ENCODE results near the gene FAM163B. TPM values are rescaled to one million over a fixed set of nuclear protein-coding genes. Genes with fewer than 3 reads are reported as not detected.

FAM163B gene
- total RNA-seq, 2 donors from 2014 or later, result 0.78 TPM; not detected in 1

DNA sequence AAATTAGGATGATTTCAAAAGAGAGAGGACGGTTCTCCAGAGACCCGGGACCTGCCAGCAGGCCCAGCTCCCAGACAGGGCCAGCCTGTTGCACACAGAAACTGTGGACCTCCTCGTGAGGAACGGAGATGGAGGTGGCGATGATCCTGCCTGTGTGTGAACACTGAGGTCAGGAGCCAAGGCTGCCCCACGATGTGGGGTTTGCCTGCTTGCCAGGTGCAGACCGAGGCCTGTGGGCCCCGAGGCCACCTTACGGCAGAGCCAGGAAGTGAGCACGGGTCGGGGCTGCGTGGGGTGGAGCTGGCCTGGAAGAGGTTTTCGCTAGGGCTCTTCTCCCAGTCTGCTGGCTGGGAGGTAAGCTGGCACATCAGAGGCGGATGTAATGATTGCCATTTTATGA is 4.3 kb downstream of the FAM163B start:
- TF ChIP-seq, protein P1, sequence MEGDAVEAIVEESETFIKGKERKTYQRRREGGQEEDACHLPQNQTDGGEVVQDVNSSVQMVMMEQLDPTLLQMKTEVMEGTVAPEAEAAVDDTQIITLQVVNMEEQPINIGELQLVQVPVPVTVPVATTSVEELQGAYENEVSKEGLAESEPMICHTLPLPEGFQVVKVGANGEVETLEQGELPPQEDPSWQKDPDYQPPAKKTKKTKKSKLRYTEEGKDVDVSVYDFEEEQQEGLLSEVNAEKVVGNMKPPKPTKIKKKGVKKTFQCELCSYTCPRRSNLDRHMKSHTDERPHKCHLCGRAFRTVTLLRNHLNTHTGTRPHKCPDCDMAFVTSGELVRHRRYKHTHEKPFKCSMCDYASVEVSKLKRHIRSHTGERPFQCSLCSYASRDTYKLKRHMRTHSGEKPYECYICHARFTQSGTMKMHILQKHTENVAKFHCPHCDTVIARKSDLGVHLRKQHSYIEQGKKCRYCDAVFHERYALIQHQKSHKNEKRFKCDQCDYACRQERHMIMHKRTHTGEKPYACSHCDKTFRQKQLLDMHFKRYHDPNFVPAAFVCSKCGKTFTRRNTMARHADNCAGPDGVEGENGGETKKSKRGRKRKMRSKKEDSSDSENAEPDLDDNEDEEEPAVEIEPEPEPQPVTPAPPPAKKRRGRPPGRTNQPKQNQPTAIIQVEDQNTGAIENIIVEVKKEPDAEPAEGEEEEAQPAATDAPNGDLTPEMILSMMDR (IDR thresholded peaks at IDR 0.05), result no peak
- no peak for TF ChIP-seq POLR2A (IDR thresholded peaks at IDR 0.05)
- H3K27me3 ChIP-seq, result peaks cover 0 to 11% of the 10 kb centered on the region in 2 donors
- DNase-seq (no peak), ATAC-seq (no peak)
- H3K4me3 ChIP-seq, result no peak overlapping the region
- intact Hi-C loops (cut with DNase I), result no loop called here
- no peaks in the 10 kb centered on the region for H3K36me3 ChIP-seq (replicated peaks in 1 of 2; ENCODE audit: insufficient read depth in 1 of 2, low read depth in 2 of 2)
- WGBS, 2 donors, result 66 to 68% methylated on average over 5 to 14 of the region's 14 CpGs
- no peaks in the 10 kb centered on the region for H3K9me3 ChIP-seq
- no peak overlapping the region for H3K27ac ChIP-seq
- H3K4me1 ChIP-seq, result peaks cover 6% of the 10 kb centered on the region

DNA sequence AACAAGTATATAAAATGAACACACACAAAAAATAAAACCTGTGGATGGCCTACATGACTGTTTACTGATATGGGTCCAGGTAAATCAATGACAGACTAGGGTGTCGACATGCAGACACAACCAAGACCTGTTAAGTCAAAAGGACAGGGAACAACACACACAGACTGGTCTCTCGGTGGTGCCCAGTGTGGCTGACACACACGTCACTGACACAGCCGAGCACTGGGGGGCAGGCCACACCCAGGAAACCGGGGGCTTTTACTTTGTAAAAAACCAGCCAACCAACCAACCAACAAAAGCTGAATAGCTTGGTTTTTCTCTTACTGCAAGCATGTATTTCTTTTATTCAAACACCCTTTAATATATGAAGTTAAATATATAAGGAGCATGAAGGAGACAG is 5.0 kb downstream of the FAM163B start:
- TF ChIP-seq POLR2A (IDR thresholded peaks at IDR 0.05), result no peak
- TF ChIP-seq, protein P1 (IDR thresholded peaks at IDR 0.05), result no peak
- ATAC-seq (no peak), DNase-seq (no peak)
- 23 to 41% methylated on average over 5 of the region's 5 CpGs for WGBS, 2 donors
- no peaks in the 10 kb centered on the region for H3K36me3 ChIP-seq (replicated peaks in 1 of 2; ENCODE audit: insufficient read depth in 1 of 2, low read depth in 2 of 2)
- H3K9me3 ChIP-seq, result no peaks in the 10 kb centered on the region
- intact Hi-C loops (cut with DNase I), result no loop called here
- peaks cover 3% of the 10 kb centered on the region for H3K4me1 ChIP-seq
- no peak overlapping the region for H3K4me3 ChIP-seq
- no peak overlapping the region for H3K27ac ChIP-seq
- peaks cover 0 to 11% of the 10 kb centered on the region in 2 donors for H3K27me3 ChIP-seq

DNA sequence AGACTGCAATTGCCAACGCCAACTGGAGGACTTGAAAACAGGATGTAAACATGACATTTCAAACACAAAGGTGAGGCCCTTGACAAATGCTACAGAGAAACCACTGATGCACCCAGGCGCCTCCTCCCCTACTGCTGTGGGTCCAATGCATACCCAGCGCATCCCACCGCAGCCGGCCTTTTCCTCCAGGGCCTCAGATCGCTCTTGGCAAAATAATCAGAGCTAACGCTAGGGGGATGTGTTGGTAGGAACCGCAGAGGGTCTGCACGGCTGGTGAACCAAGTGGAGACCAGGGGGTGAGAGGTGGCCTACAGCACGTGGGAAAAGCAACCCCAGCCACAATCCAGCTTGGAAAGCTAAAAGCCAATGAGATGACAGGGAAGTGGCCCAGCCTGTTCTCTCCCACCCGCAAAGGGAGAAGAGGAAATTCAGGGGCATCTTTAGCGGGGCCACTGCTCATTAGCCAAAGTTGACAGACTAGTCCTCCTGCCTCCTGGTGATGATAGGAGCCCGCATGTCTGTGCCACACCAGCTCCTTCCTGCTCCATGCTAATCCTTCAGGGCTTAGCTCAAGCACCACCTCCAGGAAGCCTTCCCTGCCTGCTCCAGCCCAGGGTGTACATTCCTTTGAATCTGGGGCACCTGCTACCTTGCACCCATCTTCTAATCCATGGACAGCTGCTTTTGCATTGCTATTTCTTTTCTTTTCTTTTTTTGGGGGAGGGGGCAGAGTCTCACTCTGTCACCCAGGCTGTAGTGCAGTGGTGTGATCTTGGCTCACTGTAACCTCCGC is 5.9 kb downstream of the FAM163B start:
- Histone ChIP-seq H3K4me1 (no peaks in the 10 kb centered on the region), H3K9me3 (no peaks in the 10 kb centered on the region), H3K27me3 (peaks cover 0 to 6% of the 10 kb centered on the region in 2 donors), H3K36me3 (replicated peaks in 1 of 2; ENCODE audit: insufficient read depth in 1 of 2, low read depth in 2 of 2) (no peaks in the 10 kb centered on the region), H3K4me3 (no peak overlapping the region), H3K27ac (no peak overlapping the region)
- 48 to 62% methylated on average over 14 of the region's 14 CpGs for WGBS, 2 donors
- TF ChIP-seq, protein P1 (IDR thresholded peaks at IDR 0.05), result no peak
- no peak for TF ChIP-seq POLR2A (IDR thresholded peaks at IDR 0.05)
- no peak for ATAC-seq
- DNase-seq, result no peak
- intact Hi-C loops (cut with DNase I), result no loop called here

DNA sequence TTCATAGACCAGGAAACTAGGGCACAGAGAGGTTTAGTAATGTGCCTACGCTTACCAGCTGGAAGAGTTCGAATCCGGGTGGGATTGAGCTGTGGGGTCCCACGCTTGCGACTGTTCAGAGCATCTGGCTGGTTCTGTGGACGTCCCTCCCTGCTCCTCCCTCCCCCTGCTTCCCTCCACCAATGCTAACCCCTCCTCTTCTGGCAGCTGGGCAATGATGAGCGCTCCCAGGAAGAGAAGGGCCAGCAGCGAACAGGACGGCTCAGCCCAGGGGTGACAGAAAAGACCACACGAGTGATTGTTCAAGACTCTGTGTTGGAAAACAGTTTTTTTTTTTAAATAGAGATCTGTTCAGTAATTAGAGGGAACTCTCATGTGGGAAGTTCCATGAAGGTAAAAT is 6.9 kb downstream of the FAM163B start:
- ATAC-seq (no peak), DNase-seq (no peak)
- intact Hi-C loops (cut with DNase I), result no loop called here
- H3K4me1 ChIP-seq, result no peaks in the 10 kb centered on the region
- peaks cover 0 to 10% (median 0%) of the 10 kb centered on the region in 3 donors for H3K9me3 ChIP-seq
- H3K27ac ChIP-seq, result no peak overlapping the region
- 71 to 76% methylated on average over 10 of the region's 10 CpGs for WGBS, 2 donors
- no peaks in the 10 kb centered on the region for H3K27me3 ChIP-seq
- H3K36me3 ChIP-seq (replicated peaks in 1 of 2; ENCODE audit: insufficient read depth in 1 of 2, low read depth in 2 of 2), result no peaks in the 10 kb centered on the region
- TF ChIP-seq POLR2A (IDR thresholded peaks at IDR 0.05), result no peak
- TF ChIP-seq, protein P1 (IDR thresholded peaks at IDR 0.05), result no peak
- no peak overlapping the region for H3K4me3 ChIP-seq

DNA sequence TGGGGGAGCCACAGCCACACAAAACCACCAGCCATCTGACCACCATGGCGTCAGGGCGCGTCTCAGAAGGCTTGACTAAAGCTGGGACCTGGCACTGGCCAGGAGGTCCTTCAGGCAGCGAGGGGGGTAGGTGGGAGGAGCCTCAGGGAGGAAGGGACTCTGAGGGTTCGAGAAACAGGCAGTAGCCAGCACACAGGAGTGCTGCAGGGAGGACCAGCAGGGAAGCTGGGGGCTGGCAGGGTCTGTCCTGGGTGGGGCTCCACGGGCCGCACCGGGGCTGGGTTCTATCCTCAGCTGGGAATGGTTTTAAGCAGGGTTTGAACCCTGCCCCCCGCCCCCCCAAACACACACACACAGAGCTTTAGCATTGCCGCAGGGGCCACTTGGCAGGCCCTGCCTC is 7.4 kb downstream of the FAM163B start:
- H3K27me3 ChIP-seq, result no peaks in the 10 kb centered on the region
- DNase-seq, result no peak
- no peaks in the 10 kb centered on the region for H3K4me1 ChIP-seq
- peaks cover 0 to 15% (median 0%) of the 10 kb centered on the region in 3 donors for H3K9me3 ChIP-seq
- H3K36me3 ChIP-seq (replicated peaks in 1 of 2; ENCODE audit: insufficient read depth in 1 of 2, low read depth in 2 of 2), result no peaks in the 10 kb centered on the region
- H3K27ac ChIP-seq, result no peak overlapping the region
- no peak overlapping the region for H3K4me3 ChIP-seq
- no peak for TF ChIP-seq POLR2A (IDR thresholded peaks at IDR 0.05)
- TF ChIP-seq, protein P1 (IDR thresholded peaks at IDR 0.05), result no peak
- ATAC-seq, result no peak
- intact Hi-C loops (cut with DNase I), result no loop called here
- WGBS, 2 donors, result 86% methylated on average over 8 to 10 of the region's 10 CpGs
